SJSA1 (cell line): ENCODE measurements around the gene CPNE8. TPM values are rescaled to one million over a fixed set of nuclear protein-coding genes. Genes with fewer than 3 reads are reported as not detected.

ENCODE experiments used
- DNase-seq, 2 experiments: peaks; one replicate each; pipeline ENCODE4 v3.0.0-alpha.2; 2015 to 2020; ENCODE audit warnings: low spot score in 2 of 2, low read depth in 1 of 2
- H3K27ac ChIP-seq: fragments of 250-450 bp; sonication (Bioruptor Pico); 2 replicates; pipeline ENCODE4 v1.5.1; 2020; ENCODE audit warnings: mild to moderate bottlenecking, moderate library complexity
- H3K27me3 ChIP-seq: fragments of 250-450 bp; sonication (Bioruptor Pico); replicated peaks from 2 replicates; pipeline ENCODE4 v1.5.1; 2020; ENCODE audit warnings: mild to moderate bottlenecking, moderate library complexity
- H3K36me3 ChIP-seq: fragments of 250-450 bp; sonication (Bioruptor Pico); 2 replicates; pipeline ENCODE4 v1.5.1; 2020; ENCODE audit warnings: mild to moderate bottlenecking
- H3K4me1 ChIP-seq: fragments of 250-450 bp; sonication (Bioruptor Pico); replicated peaks from 2 replicates; pipeline ENCODE4 v1.6.1; 2021; ENCODE audit warnings: mild to moderate bottlenecking
- H3K4me3 ChIP-seq: fragments of 250-450 bp; sonication (Bioruptor Pico); 2 replicates; pipeline ENCODE4 v1.5.1; 2020; ENCODE audit warnings: mild to moderate bottlenecking
- H3K9me3 ChIP-seq: fragments of 250-450 bp; sonication (Bioruptor Pico); replicated peaks from 2 replicates; pipeline ENCODE4 v1.5.1; 2020; ENCODE audit warnings: mild to moderate bottlenecking
- total RNA-seq: library from RNA; depleted of rRNA; stranded (reverse); fragments of >200 nt; shearing (Covaris generic); gene quantifications from 2 replicates; pipeline ENCODE4 v1.2.3, GENCODE V29; 2014

The CPNE8 gene
- total RNA-seq, 1 experiment from 2014 or later, result not detected

- H3K27ac ChIP-seq, result no peak overlapping the region
- no peaks in the 10 kb centered on the region for H3K4me1 ChIP-seq
- H3K27me3 ChIP-seq, result no peaks in the 10 kb centered on the region; the same call in 1 of the 2 replicates
- H3K4me3 ChIP-seq, result no peak overlapping the region
- peaks cover 5% of the 10 kb centered on the region; the same call in 1 of the 2 replicates for H3K9me3 ChIP-seq
- H3K36me3 ChIP-seq, result no peaks in the 10 kb centered on the region
- DNase-seq, result no peak
Observed at GRCh38 chr12:38887770-38888169, 17.6 kb downstream of the CPNE8 start.

- no peaks in the 10 kb centered on the region for H3K36me3 ChIP-seq
- no peak for DNase-seq
- H3K27me3 ChIP-seq, result no peaks in the 10 kb centered on the region; the same call in 1 of the 2 replicates
Observed at GRCh38 chr12:38886931-38887330, 18.5 kb downstream of the CPNE8 start.

GRCh38 chr12:38886064-38886463, 19.3 kb downstream of the CPNE8 start:
- no peaks in the 10 kb centered on the region; the same call in 1 of the 2 replicates for H3K27me3 ChIP-seq
- H3K4me3 ChIP-seq, result no peak overlapping the region
- H3K4me1 ChIP-seq, result no peaks in the 10 kb centered on the region
- H3K9me3 ChIP-seq, result peaks cover 2% of the 10 kb centered on the region; the same call in 1 of the 2 replicates
- H3K27ac ChIP-seq, result no peak overlapping the region
- no peaks in the 10 kb centered on the region for H3K36me3 ChIP-seq
- no peak for DNase-seq

More at GRCh38 chr12:38886931-38887330, 18.5 kb downstream of the CPNE8 start:
- Histone ChIP-seq H3K4me1 (no peaks in the 10 kb centered on the region), H3K4me3 (no peak overlapping the region), H3K9me3 (peaks cover 2% of the 10 kb centered on the region; the same call in 1 of the 2 replicates), H3K27ac (no peak overlapping the region)

DNA sequence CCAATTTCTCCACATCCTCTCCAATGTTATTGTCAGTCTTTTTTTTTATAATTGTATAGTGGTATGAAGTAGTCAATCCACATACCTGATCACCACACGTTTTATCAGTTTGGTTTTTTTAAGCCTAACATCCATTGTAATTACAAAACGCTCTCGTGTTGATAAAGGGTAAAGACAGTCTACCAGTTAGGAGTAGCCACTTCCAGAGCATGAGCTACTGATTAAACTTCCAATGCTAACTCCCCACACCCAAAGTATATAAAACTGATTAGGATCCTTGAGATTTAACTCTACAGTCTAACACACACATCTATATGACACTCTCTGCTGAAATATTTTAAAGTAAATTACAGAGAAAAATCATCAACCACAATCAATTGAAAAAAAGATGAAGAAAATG, 20.7 kb downstream of the CPNE8 start:
- no peak for DNase-seq
- H3K4me3 ChIP-seq, result no peak overlapping the region
- H3K27ac ChIP-seq, result no peak overlapping the region
- no peaks in the 10 kb centered on the region for H3K4me1 ChIP-seq
- no peaks in the 10 kb centered on the region for H3K36me3 ChIP-seq
- H3K9me3 ChIP-seq, result peaks cover 2% of the 10 kb centered on the region; the same call in 1 of the 2 replicates
- H3K27me3 ChIP-seq, result no peaks in the 10 kb centered on the region; the same call in 1 of the 2 replicates

DNA sequence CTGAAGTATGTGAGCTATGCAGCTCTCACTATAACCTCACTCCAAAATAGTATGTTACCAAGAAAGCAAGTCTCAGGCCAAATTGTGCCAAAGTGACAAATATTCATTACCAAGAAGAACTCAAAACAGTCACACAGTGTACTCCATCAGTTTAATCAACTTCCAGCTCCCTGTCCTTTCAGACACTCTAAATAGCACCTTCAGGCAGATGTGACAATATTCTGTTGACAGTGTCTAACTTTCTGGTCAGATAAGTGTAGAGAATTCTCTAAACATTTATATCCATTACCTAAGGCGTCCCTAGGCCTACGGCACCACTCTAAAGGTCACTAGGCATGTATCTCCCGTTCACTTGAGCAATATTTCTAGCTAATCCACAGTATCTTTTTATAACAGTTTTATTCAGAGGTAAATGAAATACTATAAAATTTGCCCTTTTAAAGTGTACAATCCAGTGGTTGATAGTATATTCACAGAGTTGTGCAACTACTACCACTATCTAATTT, 21.7 kb downstream of the CPNE8 start:
- no peaks in the 10 kb centered on the region for H3K4me1 ChIP-seq
- no peaks in the 10 kb centered on the region for H3K27me3 ChIP-seq
- H3K4me3 ChIP-seq, result no peak overlapping the region
- no peaks in the 10 kb centered on the region for H3K36me3 ChIP-seq
- no peak overlapping the region for H3K27ac ChIP-seq
- no peak for DNase-seq
- H3K9me3 ChIP-seq, result peaks cover 2% of the 10 kb centered on the region; the same call in 1 of the 2 replicates

- Histone ChIP-seq H3K27me3 (no peaks in the 10 kb centered on the region), H3K4me1 (no peaks in the 10 kb centered on the region), H3K9me3 (peaks cover 2% of the 10 kb centered on the region; the same call in 1 of the 2 replicates), H3K27ac (no peak overlapping the region), H3K36me3 (no peaks in the 10 kb centered on the region), H3K4me3 (no peak overlapping the region)
- no peak for DNase-seq
Observed at GRCh38 chr12:38880288-38880687, 25.1 kb downstream of the CPNE8 start.

DNA sequence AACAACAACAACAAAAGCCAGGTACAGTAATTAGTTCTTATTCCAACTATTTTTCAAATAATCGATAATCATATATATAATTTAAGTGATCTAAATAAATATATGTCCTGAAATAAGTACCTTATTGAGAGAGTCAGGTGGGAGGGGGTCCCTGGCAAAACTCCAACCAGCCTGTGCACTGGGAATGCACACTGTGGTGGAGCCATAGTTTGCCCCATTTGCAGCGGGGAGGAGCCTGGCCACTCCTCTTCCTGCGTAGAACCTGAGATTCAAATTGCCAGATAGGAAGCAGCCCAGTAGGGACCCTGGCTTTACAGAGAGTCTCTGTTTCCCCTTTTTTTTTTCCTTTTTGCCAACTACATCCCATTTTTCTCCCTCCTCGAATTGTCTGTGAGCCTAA, 26.4 kb downstream of the CPNE8 start:
- DNase-seq, result no peak
- H3K9me3 ChIP-seq, result no peaks in the 10 kb centered on the region
- no peaks in the 10 kb centered on the region for H3K27me3 ChIP-seq
- no peak overlapping the region for H3K27ac ChIP-seq
- H3K4me3 ChIP-seq, result no peak overlapping the region
- H3K36me3 ChIP-seq, result no peaks in the 10 kb centered on the region
- H3K4me1 ChIP-seq, result no peaks in the 10 kb centered on the region

DNA sequence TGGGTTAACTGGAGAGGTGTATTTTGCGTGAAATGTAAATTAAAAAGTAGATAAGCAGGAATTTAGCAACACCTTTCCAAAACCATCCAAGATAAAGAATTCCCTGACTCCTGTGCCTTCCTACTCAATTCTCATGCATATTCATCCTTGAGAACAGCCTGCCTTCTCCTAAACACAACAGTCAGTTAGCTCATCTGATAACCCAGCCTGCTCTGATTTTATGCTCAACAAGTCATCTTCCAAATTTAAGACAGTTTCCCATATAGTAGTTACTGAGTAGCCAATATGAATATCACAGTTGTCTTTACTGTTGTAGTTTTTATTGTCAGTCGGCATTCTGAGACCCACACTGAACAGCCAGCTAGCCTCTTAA, 27.1 kb downstream of the CPNE8 start:
- no peak for DNase-seq
- H3K27me3 ChIP-seq, result no peaks in the 10 kb centered on the region
- no peak overlapping the region for H3K4me3 ChIP-seq
- no peaks in the 10 kb centered on the region for H3K4me1 ChIP-seq
- no peak overlapping the region for H3K27ac ChIP-seq
- no peaks in the 10 kb centered on the region for H3K36me3 ChIP-seq
- H3K9me3 ChIP-seq, result no peaks in the 10 kb centered on the region

- Histone ChIP-seq H3K9me3 (no peaks in the 10 kb centered on the region), H3K4me1 (no peaks in the 10 kb centered on the region), H3K4me3 (no peak overlapping the region), H3K36me3 (no peaks in the 10 kb centered on the region), H3K27me3 (no peaks in the 10 kb centered on the region), H3K27ac (no peak overlapping the region)
- no peak for DNase-seq
Observed at GRCh38 chr12:38875586-38876228, 29.7 kb downstream of the CPNE8 start.

- no peaks in the 10 kb centered on the region for H3K36me3 ChIP-seq
- H3K27me3 ChIP-seq, result no peaks in the 10 kb centered on the region
- no peak overlapping the region for H3K27ac ChIP-seq
- DNase-seq, result no peak
- H3K9me3 ChIP-seq, result no peaks in the 10 kb centered on the region
- no peaks in the 10 kb centered on the region for H3K4me1 ChIP-seq
- H3K4me3 ChIP-seq, result no peak overlapping the region
Observed at GRCh38 chr12:38872561-38872960, 32.8 kb downstream of the CPNE8 start.

GRCh38 chr12:38872156-38872555, 33.2 kb downstream of the CPNE8 start:
- H3K4me3 ChIP-seq, result no peak overlapping the region
- H3K36me3 ChIP-seq, result no peaks in the 10 kb centered on the region
- H3K27ac ChIP-seq, result no peak overlapping the region
- no peaks in the 10 kb centered on the region for H3K4me1 ChIP-seq
- H3K27me3 ChIP-seq, result no peaks in the 10 kb centered on the region
- H3K9me3 ChIP-seq, result no peaks in the 10 kb centered on the region
- no peak for DNase-seq

DNA sequence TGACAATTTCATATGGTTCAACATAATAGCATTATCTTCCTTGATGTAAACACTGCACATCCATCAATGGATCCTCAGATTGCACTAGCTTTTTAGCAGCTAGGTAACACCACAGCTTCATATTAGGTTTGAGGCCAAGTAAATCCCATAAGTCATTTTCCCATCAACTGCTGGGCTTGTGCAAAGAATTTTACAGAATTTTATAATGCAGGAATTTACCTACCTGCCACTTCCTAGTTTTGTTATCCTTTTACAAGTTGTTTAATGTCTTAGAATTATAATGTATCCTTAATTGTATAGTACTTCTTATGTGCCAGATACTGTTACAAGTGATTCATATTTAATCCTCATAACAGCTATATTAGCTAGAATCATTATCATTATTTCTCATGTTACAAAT, 36.4 kb downstream of the CPNE8 start:
- Histone ChIP-seq H3K27me3 (no peaks in the 10 kb centered on the region), H3K4me1 (no peaks in the 10 kb centered on the region), H3K9me3 (no peaks in the 10 kb centered on the region), H3K27ac (no peak overlapping the region), H3K4me3 (no peak overlapping the region), H3K36me3 (no peaks in the 10 kb centered on the region)
- no peak for DNase-seq

DNA sequence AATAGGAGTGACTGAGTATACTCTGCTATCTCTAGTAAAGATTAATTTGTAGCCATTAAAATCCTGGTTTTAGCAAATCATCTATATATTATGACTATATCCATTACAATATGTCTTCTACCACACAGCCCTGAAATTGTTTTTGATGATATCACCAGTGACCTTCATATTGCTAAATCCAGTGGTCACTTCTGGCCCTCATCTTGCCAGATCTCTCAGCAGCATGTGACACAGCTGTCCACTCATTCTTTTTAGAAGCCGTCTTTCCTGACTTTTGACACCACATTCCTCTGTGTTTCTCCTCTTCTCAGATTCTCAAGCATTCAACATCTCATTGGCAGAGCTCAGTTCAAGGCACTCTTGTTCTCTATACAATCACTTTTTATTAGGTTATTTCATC, 54.9 kb downstream of the CPNE8 start:
- Histone ChIP-seq H3K27ac (no peak overlapping the region), H3K4me3 (no peak overlapping the region), H3K36me3 (no peaks in the 10 kb centered on the region), H3K27me3 (no peaks in the 10 kb centered on the region), H3K4me1 (no peaks in the 10 kb centered on the region), H3K9me3 (no peaks in the 10 kb centered on the region; the same call in 1 of the 2 replicates)
- DNase-seq, result no peak

DNA sequence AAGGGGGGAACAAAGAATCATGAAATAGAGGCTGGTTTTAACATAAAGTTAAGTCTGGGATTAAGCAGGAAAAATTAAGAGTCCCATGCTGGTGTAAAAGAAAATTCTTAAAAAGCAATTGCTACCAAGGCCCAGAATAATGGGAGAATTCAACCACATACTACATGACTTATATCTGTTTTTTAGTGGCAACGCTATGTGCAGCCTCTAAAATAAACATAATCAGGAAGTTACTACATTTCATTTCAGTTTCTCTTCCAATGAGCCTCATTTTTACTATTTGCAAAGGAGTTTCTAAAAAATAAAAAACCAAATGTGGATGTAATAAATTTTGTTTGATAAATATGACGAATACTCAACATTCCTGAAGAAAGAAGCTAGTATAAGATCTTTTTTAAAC, 58.1 kb downstream of the CPNE8 start:
- DNase-seq, result no peak
- H3K27ac ChIP-seq, result no peak overlapping the region
- H3K9me3 ChIP-seq, result no peaks in the 10 kb centered on the region; the same call in 1 of the 2 replicates
- H3K36me3 ChIP-seq, result no peaks in the 10 kb centered on the region
- no peaks in the 10 kb centered on the region for H3K27me3 ChIP-seq
- no peaks in the 10 kb centered on the region for H3K4me1 ChIP-seq
- H3K4me3 ChIP-seq, result no peak overlapping the region
